Adrenal gland (tissue), 12 donors: ENCODE measurements around the gene LIMS1. TPM values are rescaled to one million over a fixed set of nuclear protein-coding genes. Genes with fewer than 3 reads are reported as not detected.
A peak's percentile ranks its signal among the peaks of the same experiment; 100 is the strongest.

Experiments
- DNase-seq, 7 donors: peaks; one replicate each; pipeline ENCODE4 v3.0.0-alpha.2; 2019 to 2020
- H3K27ac ChIP-seq, 5 donors: fragments of 200-600 bp; sonication (generic) in 4 of 5; 1 replicate in 3 of 5; 2 replicates in 2 of 5; pipeline versions ENCODE4 v1.5.1 to v1.8.0; 2016 to 2020; ENCODE audit warnings: mild to moderate bottlenecking in 1 of 5
- H3K27me3 ChIP-seq: fragments of 200-600 bp; 2 replicates; pipeline ENCODE4 v1.8.0; 2021
- H3K36me3 ChIP-seq, 2 donors: fragments of 200-600 bp; replicated peaks in 1 of 2; 1 replicate in 1 of 2; 2 replicates in 1 of 2; pipeline versions ENCODE4 v1.5.1 to v1.8.0; 2018 to 2022
- H3K4me1 ChIP-seq, 2 donors: fragments of 200-600 bp; replicated peaks in 1 of 2; 1 replicate in 1 of 2; 2 replicates in 1 of 2; pipeline versions ENCODE4 v1.5.1 to v1.8.0; 2018 to 2021
- H3K4me3 ChIP-seq, 4 donors: fragments of 200-600 bp; sonication (generic) in 3 of 4; one replicate each; pipeline ENCODE4 v1.5.1; 2016 to 2018
- H3K9me3 ChIP-seq, 3 donors: fragments of 200-600 bp; sonication (generic) in 1 of 3; replicated peaks in 1 of 3; 1 replicate in 2 of 3; 2 replicates in 1 of 3; pipeline versions ENCODE4 v1.5.1 to v1.8.0; 2016 to 2021
- CTCF ChIP-seq, 6 experiments: fragments of 450-650 bp in 4 of 6; fragments of 200-600 bp in 2 of 6; sonication (generic) in 1 of 6; IDR thresholded peaks; 1 replicate in 5 of 6; 2 replicates in 1 of 6; pipeline versions ENCODE4 v1.5.1 to v1.8.0; 2016 to 2021; ENCODE audit warnings: antibody characterized with exemption in 6 of 6, mild to moderate bottlenecking in 2 of 6, moderate library complexity in 1 of 6
- POLR2A ChIP-seq, 2 donors: fragments of 450-650 bp; IDR thresholded peaks; one replicate each; pipeline ENCODE4 v1.6.1; 2017; ENCODE audit warnings: antibody characterized with exemption in 2 of 2, mild to moderate bottlenecking in 2 of 2, moderate library complexity in 1 of 2
- WGBS, 4 donors: extraction: QIAGEN DNeasy Blood & Tissue Kit in 2 of 4; methylation state at CpG; one replicate each; pipeline versions ENCODE4 v1.1.5 to v1.1.7; 2013 to 2017; 5-methylcytosine and 5-hydroxymethylcytosine counted together
- intact Hi-C, 2 donors: fragments of 100-400 bp; cut with DNase I; formaldehyde crosslinking; loops; one replicate each; pipeline versions ENCODE4 v1.14.1 to v1.15.0; 2022 to 2023
- polyA plus RNA-seq, 3 donors: library from polyadenylated mRNA; stranded (reverse); fragments of 200-250 nt in 2 of 3; fragments of 350-450 nt in 1 of 3; fragmentation: Illumina TruSeq in 1 of 3; extraction: RNeasy Lipid Tissue Mini Kit (QIAGEN cat#74804) in 1 of 3; gene quantifications; one replicate each; pipeline ENCODE4 v1.2.3, GENCODE V29; 2013 to 2014
- total RNA-seq, 9 donors: library from RNA; depleted of rRNA in 4 of 9; stranded (reverse); fragments of >200 nt in 4 of 9; fragments of 120-200 nt in 1 of 9; fragmentation: NEBNext Ultra II Directional in 1 of 9; extraction: Animal tissue kit (Norgen Biotek cat#: 25700) in 1 of 9; gene quantifications; one replicate each; pipeline versions ENCODE4 v1.1.0 to v1.2.4, GENCODE V29; 2013 to 2023
- donor health status: healthy with polysubstance abuse.
- donor health status: Bipolar disorder and iron deficiency.
- donor health status: DM: yes; HTN: yes; CAD: no.
- donor health status: DM: no; HTN: no; CAD: no.
- donor health status: DM: no; HTN: no; CAD: no.
- donor health status: DM: yes; HTN: yes; CAD: no.

The LIMS1 gene
- total and polyA plus RNA-seq, 12 donors, result 33.5 to 182 (median 111) TPM

- Histone ChIP-seq H3K4me1 (peaks cover 20 to 89% of the 10 kb centered on the region in 2 donors), H3K27me3 (no peaks in the 10 kb centered on the region), H3K9me3 (no peaks in the 10 kb centered on the region), H3K4me3 (no peak overlapping the region), H3K36me3 (no peaks in the 10 kb centered on the region), H3K27ac (peak overlapping the region in 4 of 5 donors; percentile 19 to 74 (median 42))
- no peak for DNase-seq
- 87 to 96% (median 93%) methylated on average over 2 of the region's 2 CpGs for WGBS, 4 donors
- intact Hi-C loops, result no loop called here
- no peak for TF ChIP-seq CTCF (IDR thresholded peaks at IDR 0.05)
- no peak for TF ChIP-seq POLR2A (IDR thresholded peaks at IDR 0.05)
These were observed 83.3 kb downstream of the LIMS1 start for GRCh38 chr2:108617617-108618016.

GRCh38 chr2:108619925-108620620, 85.8 kb downstream of the LIMS1 start:
- H3K9me3 ChIP-seq, result no peaks in the 10 kb centered on the region
- H3K4me1 ChIP-seq, result peaks cover 20 to 65% of the 10 kb centered on the region in 2 donors
- intact Hi-C loops, result no loop called here
- H3K36me3 ChIP-seq, result no peaks in the 10 kb centered on the region
- no peak for DNase-seq
- no peak overlapping the region for H3K4me3 ChIP-seq
- H3K27ac ChIP-seq, result no peak overlapping the region
- WGBS, 4 donors, result 81 to 84% (median 82%) methylated on average over 8 of the region's 8 CpGs
- H3K27me3 ChIP-seq, result no peaks in the 10 kb centered on the region
- no peak for TF ChIP-seq POLR2A (IDR thresholded peaks at IDR 0.05)
- no peak for TF ChIP-seq CTCF (IDR thresholded peaks at IDR 0.05)

GRCh38 chr2:108620656-108621055, 86.4 kb downstream of the LIMS1 start:
- intact Hi-C loops, result no loop called here
- H3K4me1 ChIP-seq, result peaks cover 23 to 59% of the 10 kb centered on the region in 2 donors
- H3K9me3 ChIP-seq, result no peaks in the 10 kb centered on the region
- 60 to 79% (median 70%) methylated on average over 3 of the region's 3 CpGs for WGBS, 4 donors
- H3K27ac ChIP-seq, result peak overlapping the region in 1 of 5 donors; percentile 22
- no peaks in the 10 kb centered on the region for H3K36me3 ChIP-seq
- no peak for DNase-seq
- no peaks in the 10 kb centered on the region for H3K27me3 ChIP-seq
- TF ChIP-seq CTCF (IDR thresholded peaks at IDR 0.05) (no peak), POLR2A (IDR thresholded peaks at IDR 0.05) (no peak)
- H3K4me3 ChIP-seq, result no peak overlapping the region

- DNase-seq, result no peak
- Histone ChIP-seq H3K27me3 (no peaks in the 10 kb centered on the region), H3K9me3 (no peaks in the 10 kb centered on the region), H3K4me1 (peaks cover 24 to 54% of the 10 kb centered on the region in 2 donors), H3K27ac (peak overlapping the region in 2 of 5 donors; percentile 22 to 26), H3K36me3 (no peaks in the 10 kb centered on the region), H3K4me3 (no peak overlapping the region)
- intact Hi-C loops, result no loop called here
- WGBS, 4 donors, result 61 to 72% (median 66%) methylated on average over 8 of the region's 8 CpGs
- TF ChIP-seq CTCF (IDR thresholded peaks at IDR 0.05) (no peak), POLR2A (IDR thresholded peaks at IDR 0.05) (no peak)
These were observed 86.9 kb downstream of the LIMS1 start for GRCh38 chr2:108621087-108621559.
